ENCODE data around the gene PKN1.

The PKN1 gene

GRCh38 chr19:14437578-14438140 lies 4.6 kb downstream of the PKN1 start:
- Histone ChIP-seq H3K4me3 (ENCODE audit: low read depth, low read length) (no peak overlapping the region), H3K4me1 (no peaks in the 10 kb centered on the region), H3K27me3 (no peaks in the 10 kb centered on the region), H3K9me3 (no peaks in the 10 kb centered on the region), H3K36me3 (peaks cover 14% of the 10 kb centered on the region)
- TF ChIP-seq, protein P1, sequence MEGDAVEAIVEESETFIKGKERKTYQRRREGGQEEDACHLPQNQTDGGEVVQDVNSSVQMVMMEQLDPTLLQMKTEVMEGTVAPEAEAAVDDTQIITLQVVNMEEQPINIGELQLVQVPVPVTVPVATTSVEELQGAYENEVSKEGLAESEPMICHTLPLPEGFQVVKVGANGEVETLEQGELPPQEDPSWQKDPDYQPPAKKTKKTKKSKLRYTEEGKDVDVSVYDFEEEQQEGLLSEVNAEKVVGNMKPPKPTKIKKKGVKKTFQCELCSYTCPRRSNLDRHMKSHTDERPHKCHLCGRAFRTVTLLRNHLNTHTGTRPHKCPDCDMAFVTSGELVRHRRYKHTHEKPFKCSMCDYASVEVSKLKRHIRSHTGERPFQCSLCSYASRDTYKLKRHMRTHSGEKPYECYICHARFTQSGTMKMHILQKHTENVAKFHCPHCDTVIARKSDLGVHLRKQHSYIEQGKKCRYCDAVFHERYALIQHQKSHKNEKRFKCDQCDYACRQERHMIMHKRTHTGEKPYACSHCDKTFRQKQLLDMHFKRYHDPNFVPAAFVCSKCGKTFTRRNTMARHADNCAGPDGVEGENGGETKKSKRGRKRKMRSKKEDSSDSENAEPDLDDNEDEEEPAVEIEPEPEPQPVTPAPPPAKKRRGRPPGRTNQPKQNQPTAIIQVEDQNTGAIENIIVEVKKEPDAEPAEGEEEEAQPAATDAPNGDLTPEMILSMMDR (IDR thresholded peaks at IDR 0.05; ENCODE audit: low read depth, low read length), result no peak
- no peak for DNase-seq

- Histone ChIP-seq H3K4me3 (ENCODE audit: low read depth, low read length) (no peak overlapping the region), H3K36me3 (peaks cover 25% of the 10 kb centered on the region), H3K4me1 (no peaks in the 10 kb centered on the region), H3K27me3 (no peaks in the 10 kb centered on the region), H3K9me3 (no peaks in the 10 kb centered on the region)
- DNase-seq, result no peak
- TF ChIP-seq, protein P1 (IDR thresholded peaks at IDR 0.05; ENCODE audit: low read depth, low read length), result no peak
Observed at GRCh38 chr19:14439014-14439413, 5.9 kb downstream of the PKN1 start.

DNA sequence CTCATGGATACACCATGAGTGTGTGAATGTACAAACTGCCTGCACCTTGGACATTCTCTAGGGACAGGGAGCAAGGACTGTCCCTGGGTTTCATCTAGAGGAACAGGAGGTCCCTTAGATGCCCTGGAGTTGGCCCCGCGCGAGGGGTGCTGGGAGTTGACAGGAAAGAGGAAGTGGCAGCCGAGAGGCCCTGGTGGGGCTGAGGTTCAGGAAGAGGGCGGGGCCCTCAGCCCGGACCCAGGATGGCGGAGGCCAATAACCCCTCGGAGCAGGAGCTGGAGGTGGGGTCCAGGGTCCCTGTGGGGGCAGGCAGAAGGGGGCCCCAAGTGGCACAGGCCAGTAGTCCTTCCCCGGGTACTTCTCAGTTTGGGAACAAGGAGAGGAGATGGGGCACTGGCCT lies 6.9 kb downstream of the PKN1 start:
- TF ChIP-seq, protein P1 (IDR thresholded peaks at IDR 0.05; ENCODE audit: low read depth, low read length), result no peak
- H3K36me3 ChIP-seq, result peaks cover 34% of the 10 kb centered on the region
- H3K27me3 ChIP-seq, result no peaks in the 10 kb centered on the region
- H3K4me1 ChIP-seq, result no peaks in the 10 kb centered on the region
- H3K4me3 ChIP-seq (ENCODE audit: low read depth, low read length), result no peak overlapping the region
- H3K9me3 ChIP-seq, result no peaks in the 10 kb centered on the region
- no peak for DNase-seq

GRCh38 chr19:14441041-14441938 lies 8.2 kb downstream of the PKN1 start:
- H3K36me3 ChIP-seq, result peaks cover 34% of the 10 kb centered on the region
- TF ChIP-seq, protein P1 (IDR thresholded peaks at IDR 0.05; ENCODE audit: low read depth, low read length), result no peak
- H3K4me3 ChIP-seq (ENCODE audit: low read depth, low read length), result no peak overlapping the region
- no peaks in the 10 kb centered on the region for H3K27me3 ChIP-seq
- no peaks in the 10 kb centered on the region for H3K9me3 ChIP-seq
- H3K4me1 ChIP-seq, result no peaks in the 10 kb centered on the region
- DNase-seq, result peak; percentile 40

DNA sequence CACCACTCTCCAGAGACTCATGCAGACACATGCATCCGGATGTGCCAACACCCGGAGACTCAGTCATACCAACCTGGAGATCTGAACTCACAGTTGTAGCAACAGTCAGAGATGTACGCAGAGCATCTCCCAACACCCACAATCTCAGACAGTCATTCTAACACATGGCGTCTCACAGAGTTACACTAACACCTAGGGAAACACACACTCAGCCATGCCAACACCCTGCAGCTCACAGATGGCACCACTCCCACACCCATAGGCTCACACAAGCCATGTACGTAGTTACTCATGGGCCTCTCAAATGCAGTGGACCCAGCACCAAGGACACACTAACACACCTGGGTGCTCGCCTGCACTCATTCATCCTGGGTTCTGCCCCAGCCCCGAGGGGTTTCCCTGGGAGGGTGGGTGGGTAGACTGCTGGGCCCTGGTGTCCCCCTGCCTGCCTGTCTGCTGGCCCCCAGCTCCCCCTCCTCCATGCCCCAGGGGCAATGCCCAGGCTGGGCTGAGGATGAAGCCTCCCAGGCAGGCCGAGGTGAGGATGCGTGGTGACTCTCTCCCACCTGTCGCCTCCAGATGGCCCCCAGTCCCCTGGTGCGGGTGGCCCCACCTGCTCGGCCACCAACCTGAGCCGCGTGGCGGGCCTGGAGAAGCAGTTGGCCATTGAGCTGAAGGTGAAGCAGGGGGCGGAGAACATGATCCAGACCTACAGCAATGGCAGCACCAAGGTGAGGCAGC lies 10.0 kb downstream of the PKN1 start:
- H3K4me1 ChIP-seq, result no peaks in the 10 kb centered on the region
- DNase-seq, result no peak
- H3K9me3 ChIP-seq, result no peaks in the 10 kb centered on the region
- H3K27me3 ChIP-seq, result no peaks in the 10 kb centered on the region
- H3K36me3 ChIP-seq, result peaks cover 39% of the 10 kb centered on the region
- H3K4me3 ChIP-seq (ENCODE audit: low read depth, low read length), result no peak overlapping the region
- TF ChIP-seq, protein P1 (IDR thresholded peaks at IDR 0.05; ENCODE audit: low read depth, low read length), result no peak
